HG03025 (cell line): ENCODE measurements around the gene NCS1.
"Not testable (repeated sequence)": the region's sequence is repeated elsewhere in the genome, so short reads cannot be mapped to it uniquely, and the experiment has no call there.

ENCODE experiments used
- ATAC-seq: cut with Tn5 transposase; IDR thresholded peaks from one replicate; pipeline ENCODE4 v1.9.1; 2021; ENCODE audit warnings: mild to moderate bottlenecking, moderate library complexity; ENCODE audit not compliant: unreplicated experiment, low FRiP score

Gene NCS1

GRCh38 chr9:130259044-130259443 is 86.8 kb downstream of the NCS1 start:
- no peak for ATAC-seq

GRCh38 chr9:130260816-130261765 is 88.9 kb downstream of the NCS1 start:
- ATAC-seq: no peak

- ATAC-seq: no peak
Measured at GRCh38 chr9:130262061-130262745, 90.0 kb downstream of the NCS1 start.

- ATAC-seq: no peak
Measured at GRCh38 chr9:130262771-130263170, 90.6 kb downstream of the NCS1 start.

GRCh38 chr9:130263601-130264413 is 91.6 kb downstream of the NCS1 start:
- no peak for ATAC-seq

- ATAC-seq: no peak
Measured at GRCh38 chr9:130264414-130265350, 92.5 kb downstream of the NCS1 start.

GRCh38 chr9:130265431-130266235 is 93.4 kb downstream of the NCS1 start, which contains the start of gene HMCN2:
TSS of gene HMCN2 (plus strand) at chr9:130265760. CDS start at chr9:130265879, 119 bp downstream.
- ATAC-seq: no peak

GRCh38 chr9:130266236-130267098 is 94.3 kb downstream of the NCS1 start:
- no peak for ATAC-seq

- no peak for ATAC-seq
Measured at GRCh38 chr9:130267930-130268329, 95.7 kb downstream of the NCS1 start.

- ATAC-seq: no peak
Measured at GRCh38 chr9:130268521-130269211, 96.5 kb downstream of the NCS1 start.

GRCh38 chr9:130271473-130271872 is 99.3 kb downstream of the NCS1 start:
- no peak for ATAC-seq

GRCh38 chr9:130275156-130275555 is 103.0 kb downstream of the NCS1 start:
- no peak for ATAC-seq

GRCh38 chr9:130276121-130276520 is 103.9 kb downstream of the NCS1 start:
- ATAC-seq: no peak

GRCh38 chr9:130276955-130277354 is 104.8 kb downstream of the NCS1 start:
- ATAC-seq: no peak

GRCh38 chr9:130277525-130277924 is 105.3 kb downstream of the NCS1 start:
- ATAC-seq: not testable (repeated sequence)

- no peak for ATAC-seq
Measured at GRCh38 chr9:130283539-130284248, 111.5 kb downstream of the NCS1 start.

- ATAC-seq: no peak
Measured at GRCh38 chr9:130284249-130284625, 112.0 kb downstream of the NCS1 start.
